CD14-positive monocyte (primary cell): ENCODE results near the gene ZNF598. TPM values are rescaled to one million over a fixed set of nuclear protein-coding genes. Genes with fewer than 3 reads are reported as not detected.
A peak's percentile ranks its signal among the peaks of the same experiment; 100 is the strongest.

Experiments used
- DNase-seq, 3 donors: peaks; one replicate each; pipeline ENCODE4 v3.0.0-alpha.2; 2011 to 2022
- H2AFZ ChIP-seq: 2 replicates; pipeline ENCODE4 v1.6.0; 2012; ENCODE audit warnings: mild to moderate bottlenecking, low read depth, low read length, inconsistent platforms; ENCODE audit not compliant: insufficient read depth, poor library complexity, severe bottlenecking
- H3K27ac ChIP-seq, 2 donors: 1 replicate in 1 of 2; 2 replicates in 1 of 2; pipeline ENCODE4 v1.5.1; 2012 to 2013; ENCODE audit warnings: low read length in 2 of 2, control low read depth in 1 of 2, inconsistent platforms in 1 of 2, low read depth in 1 of 2, mild to moderate bottlenecking in 1 of 2
- H3K27me3 ChIP-seq, 2 donors: one replicate each; pipeline versions ENCODE4 v1.6.0 to v1.6.1; 2011 to 2013; ENCODE audit warnings: low read length in 2 of 2; ENCODE audit not compliant: control insufficient read depth in 2 of 2, insufficient read depth in 2 of 2
- H3K36me3 ChIP-seq, 2 donors: replicated peaks in 1 of 2; 1 replicate in 1 of 2; 2 replicates in 1 of 2; pipeline versions ENCODE4 v1.5.1 to v1.6.1; 2012 to 2013; ENCODE audit warnings: low read length in 2 of 2, control low read depth in 1 of 2, inconsistent platforms in 1 of 2, mild to moderate bottlenecking in 1 of 2; ENCODE audit not compliant: insufficient read depth in 2 of 2, control insufficient read depth in 1 of 2
- H3K4me1 ChIP-seq, 2 donors: 1 replicate in 1 of 2; 2 replicates in 1 of 2; pipeline versions ENCODE4 v1.5.1 to v1.6.1; 2012 to 2013; ENCODE audit warnings: low read length in 2 of 2, control low read depth in 1 of 2, inconsistent platforms in 1 of 2, mild to moderate bottlenecking in 1 of 2, moderate library complexity in 1 of 2; ENCODE audit not compliant: insufficient read depth in 2 of 2, control insufficient read depth in 1 of 2
- H3K4me2 ChIP-seq: replicated peaks from 2 replicates; pipeline ENCODE3; 2012; ENCODE audit warnings: low read length, moderate library complexity, mild to moderate bottlenecking; ENCODE audit not compliant: poor library complexity, severe bottlenecking; ENCODE audit errors: extremely low read depth
- H3K4me3 ChIP-seq, 3 experiments: fragments of 200-600 bp in 1 of 3; sonication (generic) in 1 of 3; replicated peaks in 1 of 3; 1 replicate in 2 of 3; 2 replicates in 1 of 3; pipeline ENCODE4 v1.5.1; 2011 to 2013; ENCODE audit warnings: low read length in 3 of 3, mild to moderate bottlenecking in 3 of 3, control low read depth in 2 of 3, low read depth in 2 of 3, inconsistent platforms in 1 of 3, moderate library complexity in 1 of 3
- H3K79me2 ChIP-seq: 2 replicates; pipeline ENCODE4 v1.6.0; 2012; ENCODE audit warnings: mild to moderate bottlenecking, control low read depth, inconsistent platforms, low read length, moderate library complexity; ENCODE audit not compliant: insufficient read depth
- H3K9ac ChIP-seq: 2 replicates; pipeline ENCODE4 v1.6.0; 2017; ENCODE audit warnings: low read length, mild to moderate bottlenecking; ENCODE audit not compliant: insufficient read depth, poor library complexity, severe bottlenecking
- H3K9me3 ChIP-seq, 2 donors: replicated peaks in 1 of 2; 1 replicate in 1 of 2; 2 replicates in 1 of 2; pipeline versions ENCODE4 v1.5.1 to v1.6.1; 2012 to 2013; ENCODE audit warnings: low read length in 2 of 2, control low read depth in 1 of 2; ENCODE audit not compliant: control insufficient read depth in 1 of 2, insufficient read depth in 1 of 2
- H4K20me1 ChIP-seq: 2 replicates; pipeline ENCODE4 v1.6.0; 2012; ENCODE audit warnings: mild to moderate bottlenecking, low read length, control low read depth, moderate library complexity; ENCODE audit not compliant: insufficient read depth
- H3K27ac Mint-ChIP-seq, 7 donors: one replicate each; pipeline ENCODE4 v1.8.0; 2020; ENCODE audit warnings: mild to moderate bottlenecking in 7 of 7, mixed read lengths in 7 of 7, moderate library complexity in 6 of 7, inconsistent platforms in 2 of 7
- H3K27me3 Mint-ChIP-seq, 3 donors: one replicate each; pipeline ENCODE4 v1.8.0; 2021 to 2022; ENCODE audit warnings: low read depth in 3 of 3, mild to moderate bottlenecking in 3 of 3, mixed read lengths in 3 of 3, moderate library complexity in 3 of 3, inconsistent platforms in 1 of 3
- H3K36me3 Mint-ChIP-seq, 2 donors: one replicate each; pipeline ENCODE4 v1.8.0; 2020; ENCODE audit warnings: mixed read lengths in 2 of 2, inconsistent platforms in 1 of 2, mild to moderate bottlenecking in 1 of 2
- H3K4me1 Mint-ChIP-seq: one replicate; pipeline ENCODE4 v1.8.0; 2020; ENCODE audit warnings: mild to moderate bottlenecking, mixed read lengths
- H3K4me3 Mint-ChIP-seq, 2 donors: one replicate each; pipeline ENCODE4 v1.8.0; 2020; ENCODE audit warnings: mild to moderate bottlenecking in 2 of 2, mixed read lengths in 2 of 2, moderate library complexity in 1 of 2
- H3K9me3 Mint-ChIP-seq, 7 donors: one replicate each; pipeline ENCODE4 v1.8.0; 2020 to 2022; ENCODE audit warnings: mixed read lengths in 7 of 7, mild to moderate bottlenecking in 6 of 7, moderate library complexity in 6 of 7, inconsistent platforms in 2 of 7
- WGBS: methylation state at CpG from one replicate; pipeline ENCODE4 v1.1.5; 2013; ENCODE audit warnings: missing lambda C conversion rate; ENCODE audit not compliant: insufficient coverage; 5-methylcytosine and 5-hydroxymethylcytosine counted together
- intact Hi-C, 2 donors: fragments of 100-400 bp; cut with micrococcal nuclease; formaldehyde crosslinking; loops; one replicate each; pipeline versions ENCODE4 v1.15.0 to v1.15.1; 2023
- polyA plus RNA-seq, 3 donors: library from polyadenylated mRNA; depleted of rRNA in 1 of 3; unstranded in 2 of 3; stranded (reverse) in 1 of 3; fragments of 300-500 nt in 2 of 3; fragments of >200 nt in 1 of 3; fragmentation: Illumina TruSeq in 2 of 3; gene quantifications; 1 replicate in 2 of 3; 2 replicates in 1 of 3; pipeline ENCODE4 v1.2.3, GENCODE V29; 2012 to 2021
- TF ChIP-seq, protein P1 (sequence below): fragments of 200-600 bp; IDR thresholded peaks from one replicate; pipeline ENCODE4 v1.8.0; 2022; ENCODE audit warnings: antibody characterized with exemption, mild to moderate bottlenecking

Gene ZNF598
- polyA plus RNA-seq, 3 donors: 1.4 to 42.1 (median 1.5) TPM

DNA sequence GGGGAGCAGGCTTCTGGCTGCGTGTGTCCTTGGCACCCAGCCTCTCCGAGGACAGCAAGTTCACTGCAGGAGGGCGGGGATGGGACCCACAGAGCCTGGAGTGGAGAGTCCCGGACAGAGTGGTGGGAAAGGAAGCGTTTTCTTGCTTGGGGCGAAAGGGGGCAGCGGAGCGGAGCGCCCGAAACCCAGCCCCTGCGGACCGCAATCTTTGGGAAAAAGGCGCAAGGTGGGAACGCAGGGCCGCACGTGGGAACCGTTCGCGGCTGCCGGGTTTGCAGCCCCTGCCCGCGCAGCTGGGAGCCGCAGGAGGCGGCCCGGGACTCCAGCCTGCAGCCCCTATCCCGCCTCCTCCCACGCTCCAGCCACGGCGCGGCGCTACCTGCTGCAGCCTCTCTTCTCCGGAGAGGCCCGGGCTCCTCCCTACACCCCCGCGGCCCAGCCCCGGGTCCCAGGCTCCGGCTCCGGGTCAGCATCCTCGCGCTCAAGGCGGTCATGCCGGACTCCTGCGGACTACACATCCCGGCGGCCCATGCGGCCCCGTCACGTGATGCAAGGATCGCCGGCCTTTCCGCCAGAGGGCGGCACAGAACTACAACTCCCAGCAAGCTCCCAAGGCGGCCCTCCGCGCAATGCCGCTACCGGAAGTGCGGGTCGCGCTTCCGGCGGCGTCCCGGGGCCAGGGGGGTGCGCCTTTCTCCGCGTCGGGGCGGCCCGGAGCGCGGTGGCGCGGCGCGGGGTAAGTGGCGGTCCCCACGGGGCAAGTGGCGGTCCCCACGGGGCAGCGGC is 37.9 kb upstream of the ZNF598 start, which contains the start of the genes NTHL1 and TSC2:
Gene NTHL1 (minus strand): TSS at position 505 of the 786 bp plus-strand sequence. CDS start 11 bp downstream, at position 494.
Gene TSC2 (plus strand): TSS at position 656 of the 786 bp plus-strand sequence. CDS start 631 bp downstream, outside the sequence.
- Histone ChIP-seq H3K4me1 (peaks cover 26 to 37% of the 10 kb centered on the region in 2 donors), H3K79me2 (peaks cover 15% of the 10 kb centered on the region), H3K4me2 (peak within 1 kb of the TSS; percentile 92), H3K9ac (peak within 1 kb of the TSS; percentile 81), H2AFZ (peak within 1 kb of the TSS; percentile 99), H3K27ac (peak within 1 kb of the TSS in 1 of 2 donors; percentile 77), H3K4me3 (peak within 1 kb of the TSS; percentile 66 to 96 (median 82)), H3K9me3 (no peaks in the 10 kb centered on the region), H3K27me3 (no peaks in the 10 kb centered on the region), H3K36me3 (peaks cover 10 to 27% of the 10 kb centered on the region in 2 donors), H4K20me1 (no peaks in the 10 kb centered on the region)
- TF ChIP-seq, protein P1, sequence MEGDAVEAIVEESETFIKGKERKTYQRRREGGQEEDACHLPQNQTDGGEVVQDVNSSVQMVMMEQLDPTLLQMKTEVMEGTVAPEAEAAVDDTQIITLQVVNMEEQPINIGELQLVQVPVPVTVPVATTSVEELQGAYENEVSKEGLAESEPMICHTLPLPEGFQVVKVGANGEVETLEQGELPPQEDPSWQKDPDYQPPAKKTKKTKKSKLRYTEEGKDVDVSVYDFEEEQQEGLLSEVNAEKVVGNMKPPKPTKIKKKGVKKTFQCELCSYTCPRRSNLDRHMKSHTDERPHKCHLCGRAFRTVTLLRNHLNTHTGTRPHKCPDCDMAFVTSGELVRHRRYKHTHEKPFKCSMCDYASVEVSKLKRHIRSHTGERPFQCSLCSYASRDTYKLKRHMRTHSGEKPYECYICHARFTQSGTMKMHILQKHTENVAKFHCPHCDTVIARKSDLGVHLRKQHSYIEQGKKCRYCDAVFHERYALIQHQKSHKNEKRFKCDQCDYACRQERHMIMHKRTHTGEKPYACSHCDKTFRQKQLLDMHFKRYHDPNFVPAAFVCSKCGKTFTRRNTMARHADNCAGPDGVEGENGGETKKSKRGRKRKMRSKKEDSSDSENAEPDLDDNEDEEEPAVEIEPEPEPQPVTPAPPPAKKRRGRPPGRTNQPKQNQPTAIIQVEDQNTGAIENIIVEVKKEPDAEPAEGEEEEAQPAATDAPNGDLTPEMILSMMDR: peak; percentile 56
- H3K9me3 Mint-ChIP-seq: no peaks in the 10 kb centered on the region
- H3K4me3 Mint-ChIP-seq: peak within 1 kb of the TSS; percentile 90 to 93
- peaks cover 28 to 30% of the 10 kb centered on the region in 2 donors for H3K36me3 Mint-ChIP-seq
- intact Hi-C loops: loop anchor here (5.0 kb wide), 4 partner anchors 40 to 265 kb away; partner anchors contain the start of genes E4F1 (in 1 of the 2), NUBP2 (in 1 of the 2), SPSB3 (in 1 of the 2) and TRAF7 (in 1 of the 2)
- WGBS: under 1% methylated on average over 75 of the region's 81 CpGs
- peaks cover 27% of the 10 kb centered on the region for H3K4me1 Mint-ChIP-seq
- peaks cover 0 to 2% (median 0%) of the 10 kb centered on the region in 3 donors for H3K27me3 Mint-ChIP-seq
- peak within 1 kb of the TSS; percentile 38 to 92 (median 82) for H3K27ac Mint-ChIP-seq
- DNase-seq: peak; percentile 91 to 93 (median 93)

DNA sequence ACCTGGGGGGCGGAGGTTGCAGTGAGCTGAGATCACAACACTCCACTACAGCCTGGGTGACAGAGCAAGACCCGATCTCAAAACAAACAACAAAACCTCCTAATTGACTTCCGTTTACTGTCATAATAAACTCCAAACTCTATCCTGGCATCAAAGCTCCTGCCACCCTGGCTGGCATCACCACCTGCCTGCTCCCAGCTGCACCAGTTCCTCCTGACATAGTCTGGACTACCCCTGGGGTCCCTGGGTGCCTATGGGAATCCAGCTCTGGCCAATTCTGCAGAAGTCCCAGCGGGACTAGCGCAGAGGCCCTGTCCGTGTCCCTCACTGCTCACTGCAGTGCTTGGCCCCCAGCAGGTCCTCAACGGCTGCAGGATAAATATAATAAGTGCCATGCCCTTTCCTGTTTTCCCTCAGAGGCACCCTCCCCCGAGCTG is 37.3 kb upstream of the ZNF598 start:
- Histone ChIP-seq H3K79me2 (peaks cover 15% of the 10 kb centered on the region), H3K4me1 (peaks cover 26 to 37% of the 10 kb centered on the region in 2 donors), H3K27me3 (no peaks in the 10 kb centered on the region), H3K4me2 (peak overlapping the region; percentile 92), H3K9me3 (no peaks in the 10 kb centered on the region), H3K36me3 (peaks cover 10 to 21% of the 10 kb centered on the region in 2 donors), H2AFZ (peak overlapping the region; percentile 99), H3K9ac (peak overlapping the region; percentile 81), H3K4me3 (peak overlapping the region; percentile 66 to 96 (median 82)), H4K20me1 (no peaks in the 10 kb centered on the region), H3K27ac (no peak overlapping the region)
- Mint-ChIP-seq H3K9me3 (no peaks in the 10 kb centered on the region), H3K27ac (peak overlapping the region in 1 of 7 donors; percentile 5), H3K4me3 (peak overlapping the region; percentile 90 to 93), H3K4me1 (peaks cover 27% of the 10 kb centered on the region), H3K27me3 (peaks cover 0 to 2% (median 0%) of the 10 kb centered on the region in 3 donors), H3K36me3 (peaks cover 23 to 24% of the 10 kb centered on the region in 2 donors)
- TF ChIP-seq, protein P1: no peak
- WGBS: 16% methylated on average over 6 of the region's 8 CpGs
- DNase-seq: no peak
- intact Hi-C loops: loop anchor here (5.0 kb wide), 4 partner anchors 40 to 265 kb away; partner anchors contain the start of genes E4F1 (in 1 of the 2), NUBP2 (in 1 of the 2), SPSB3 (in 1 of the 2) and TRAF7 (in 1 of the 2)
